GM23248 (cell line): ENCODE measurements around the gene FSTL4. TPM values are rescaled to one million over a fixed set of nuclear protein-coding genes. Genes with fewer than 3 reads are reported as not detected.

Experiments
- DNase-seq: peaks from one replicate; pipeline ENCODE4 v3.0.0-alpha.2; 2015
- H2AFZ ChIP-seq: fragments of 200-600 bp; sonication (generic); 2 replicates; pipeline ENCODE4 v1.6.1; 2016; ENCODE audit warnings: antibody characterized with exemption
- H3F3A ChIP-seq: fragments of 200-600 bp; sonication (generic); 2 replicates; pipeline ENCODE4 v1.6.1; 2016; ENCODE audit warnings: mild to moderate bottlenecking, antibody characterized with exemption, mixed run types; ENCODE audit not compliant: insufficient read depth
- H3K27ac ChIP-seq: fragments of 200-600 bp; sonication (generic); 2 replicates; pipeline ENCODE4 v1.5.1; 2016; ENCODE audit warnings: mild to moderate bottlenecking
- H3K27me3 ChIP-seq: fragments of 200-600 bp; sonication (generic); replicated peaks from 2 replicates; pipeline ENCODE4 v1.6.1; 2016; ENCODE audit warnings: mild to moderate bottlenecking; ENCODE audit not compliant: insufficient read depth
- H3K36me3 ChIP-seq: fragments of 200-600 bp; sonication (generic); 2 replicates; pipeline ENCODE4 v1.6.1; 2016; ENCODE audit warnings: low read depth, mild to moderate bottlenecking
- H3K4me1 ChIP-seq: fragments of 200-600 bp; sonication (generic); 2 replicates; pipeline ENCODE4 v1.6.1; 2016; ENCODE audit warnings: mild to moderate bottlenecking; ENCODE audit not compliant: insufficient read depth
- H3K4me2 ChIP-seq: fragments of 200-600 bp; sonication (generic); one replicate; pipeline ENCODE4 v1.6.1; 2016; ENCODE audit warnings: mild to moderate bottlenecking; ENCODE audit not compliant: unreplicated experiment
- H3K4me3 ChIP-seq: fragments of 200-600 bp; sonication (generic); 2 replicates; pipeline ENCODE4 v1.5.1; 2016; ENCODE audit warnings: mild to moderate bottlenecking
- H3K79me2 ChIP-seq: fragments of 200-600 bp; sonication (generic); 2 replicates; pipeline ENCODE4 v1.6.1; 2016; ENCODE audit warnings: mild to moderate bottlenecking; ENCODE audit not compliant: insufficient read depth
- H3K9ac ChIP-seq: fragments of 200-600 bp; sonication (generic); 2 replicates; pipeline ENCODE4 v1.6.1; 2016; ENCODE audit warnings: mild to moderate bottlenecking
- H3K9me2 ChIP-seq: fragments of 200-600 bp; sonication (generic); 2 replicates; pipeline ENCODE4 v1.6.1; 2016; ENCODE audit warnings: mixed run types, mild to moderate bottlenecking, moderate library complexity; ENCODE audit not compliant: insufficient read depth
- H3K9me3 ChIP-seq: fragments of 200-600 bp; sonication (generic); one replicate; pipeline ENCODE4 v1.6.1; 2017; ENCODE audit warnings: low read depth
- H4K20me1 ChIP-seq: fragments of 200-600 bp; sonication (generic); 2 replicates; pipeline ENCODE4 v1.6.0; 2016; ENCODE audit not compliant: insufficient read depth
- EZH2 ChIP-seq: fragments of 200-600 bp; sonication (generic); IDR thresholded peaks from 2 replicates; pipeline ENCODE4 v1.6.1; 2018; ENCODE audit warnings: antibody characterized with exemption, mild to moderate bottlenecking; ENCODE audit not compliant: insufficient read depth, poor library complexity, severe bottlenecking
- EZH2phosphoT487 ChIP-seq: fragments of 200-600 bp; sonication (generic); IDR thresholded peaks from 2 replicates; pipeline ENCODE4 v1.6.1; 2018; ENCODE audit warnings: antibody characterized with exemption, moderate library complexity, mild to moderate bottlenecking, low read depth; ENCODE audit not compliant: insufficient read depth
- WGBS, 2 experiments: methylation state at CpG; one replicate each; pipeline ENCODE4 v1.1.6; 2015 to 2017; ENCODE audit warnings: low lambda C conversion rate in 2 of 2, low coverage in 1 of 2; ENCODE audit errors: missing lambda C conversion rate in 2 of 2; 5-methylcytosine and 5-hydroxymethylcytosine counted together
- in situ Hi-C: fragments of 300-500 bp; cut with MboI; formaldehyde crosslinking; loops from 2 replicates; pipeline ENCODE4 v1.15.0; 2020
- polyA plus RNA-seq: library from polyadenylated mRNA; unstranded; fragments of >200 nt; fragmentation: Nextera tagmentation; extraction: Ambion mirVana; gene quantifications from 2 replicates; pipeline ENCODE4 v1.2.1, GENCODE V29; 2016
- total RNA-seq: library from RNA; depleted of rRNA; stranded (reverse); fragments of >200 nt; shearing (Covaris generic); gene quantifications from 2 replicates; pipeline ENCODE4 v1.2.3, GENCODE V29; 2014

Gene FSTL4
- total and polyA plus RNA-seq, 2 experiments from 2014 or later, result not detected

- TF ChIP-seq EZH2, result no peak
- no peak for TF ChIP-seq EZH2phosphoT487
- Histone ChIP-seq H2AFZ (no peak overlapping the region), H3K27ac (no peak overlapping the region), H3K36me3 (no peaks in the 10 kb centered on the region), H3F3A (no peaks in the 10 kb centered on the region), H4K20me1 (no peaks in the 10 kb centered on the region), H3K79me2 (no peaks in the 10 kb centered on the region), H3K4me2 (no peak overlapping the region), H3K9me2 (no peaks in the 10 kb centered on the region), H3K4me1 (no peaks in the 10 kb centered on the region), H3K4me3 (no peak overlapping the region), H3K9ac (no peak overlapping the region), H3K9me3 (no peaks in the 10 kb centered on the region), H3K27me3 (no peaks in the 10 kb centered on the region; the same call in 1 of the 2 replicates)
- WGBS, 2 experiments, result 72 to 73% methylated on average over 3 of the region's 3 CpGs
- in situ Hi-C loops, result no loop called here
- DNase-seq, result peak; percentile 28
Observed at GRCh38 chr5:133287500-133287899, 324.8 kb downstream of the FSTL4 start.

DNA sequence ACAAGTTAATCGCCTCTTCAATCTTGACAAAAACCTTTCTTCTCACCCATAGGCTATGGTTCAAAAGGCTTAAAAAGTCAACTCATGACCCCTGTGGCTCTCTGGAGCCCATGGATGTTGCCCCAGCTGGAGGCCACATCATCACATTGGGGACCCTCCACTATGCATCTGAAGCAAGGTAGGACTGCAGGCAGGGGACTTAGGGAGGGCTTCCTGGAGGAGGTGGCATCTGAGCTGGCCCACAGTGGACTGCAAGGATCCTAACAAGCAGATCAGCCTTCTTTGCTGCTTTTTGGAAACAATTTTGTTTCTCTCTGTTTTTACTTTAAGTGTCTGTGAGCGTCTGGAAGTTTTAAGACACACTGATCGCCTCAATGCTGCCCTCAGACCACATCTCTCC lies 325.9 kb downstream of the FSTL4 start:
- H3K36me3 ChIP-seq, result no peaks in the 10 kb centered on the region
- no peaks in the 10 kb centered on the region for H4K20me1 ChIP-seq
- 88 to 89% methylated on average over 3 of the region's 3 CpGs for WGBS, 2 experiments
- DNase-seq, result no peak
- H3K79me2 ChIP-seq, result no peaks in the 10 kb centered on the region
- no peaks in the 10 kb centered on the region for H3F3A ChIP-seq
- H3K27me3 ChIP-seq, result no peaks in the 10 kb centered on the region; the same call in 1 of the 2 replicates
- no peaks in the 10 kb centered on the region for H3K9me2 ChIP-seq
- H3K4me3 ChIP-seq, result no peak overlapping the region
- no peak overlapping the region for H3K4me2 ChIP-seq
- H3K9me3 ChIP-seq, result no peaks in the 10 kb centered on the region
- H3K27ac ChIP-seq, result no peak overlapping the region
- H2AFZ ChIP-seq, result no peak overlapping the region
- in situ Hi-C loops, result no loop called here
- no peak overlapping the region for H3K9ac ChIP-seq
- TF ChIP-seq EZH2phosphoT487 (no peak), EZH2 (no peak)
- no peaks in the 10 kb centered on the region for H3K4me1 ChIP-seq

GRCh38 chr5:133285583-133286021 lies 326.7 kb downstream of the FSTL4 start:
- Histone ChIP-seq H3K79me2 (no peaks in the 10 kb centered on the region), H3K4me2 (no peak overlapping the region), H3K9me3 (no peaks in the 10 kb centered on the region), H3K9ac (no peak overlapping the region), H3K27me3 (no peaks in the 10 kb centered on the region; the same call in 1 of the 2 replicates), H3K4me3 (no peak overlapping the region), H3K27ac (no peak overlapping the region), H4K20me1 (no peaks in the 10 kb centered on the region), H3F3A (no peaks in the 10 kb centered on the region), H2AFZ (no peak overlapping the region), H3K4me1 (no peaks in the 10 kb centered on the region), H3K36me3 (no peaks in the 10 kb centered on the region), H3K9me2 (no peaks in the 10 kb centered on the region)
- DNase-seq, result peak; percentile 50
- in situ Hi-C loops, result no loop called here
- no peak for TF ChIP-seq EZH2
- no peak for TF ChIP-seq EZH2phosphoT487
- 25 to 29% methylated on average over 7 of the region's 7 CpGs for WGBS, 2 experiments

DNA sequence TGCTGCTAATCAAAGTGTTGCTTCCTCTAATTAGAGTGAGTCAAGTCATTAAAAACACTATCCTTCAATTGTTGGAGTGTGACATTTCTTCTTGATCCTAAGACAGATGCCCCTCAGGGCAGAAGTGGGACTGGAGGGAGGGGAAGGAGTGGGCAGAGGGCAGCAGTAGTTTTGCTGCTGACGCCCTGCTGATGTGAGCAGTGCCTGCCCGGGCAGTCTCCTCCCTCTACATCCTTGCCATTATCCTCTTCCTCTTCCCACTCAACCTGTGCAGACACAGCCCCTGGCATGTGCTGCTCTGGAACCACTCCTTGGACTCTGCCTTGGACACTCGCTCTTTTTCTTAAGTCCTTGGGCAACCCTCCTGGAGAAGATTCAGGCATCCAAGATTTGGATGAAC lies 328.0 kb downstream of the FSTL4 start:
- no peak overlapping the region for H3K9ac ChIP-seq
- no peaks in the 10 kb centered on the region for H3K36me3 ChIP-seq
- no peaks in the 10 kb centered on the region for H3K79me2 ChIP-seq
- no peaks in the 10 kb centered on the region for H3K9me2 ChIP-seq
- no peaks in the 10 kb centered on the region for H3K9me3 ChIP-seq
- no peaks in the 10 kb centered on the region for H4K20me1 ChIP-seq
- TF ChIP-seq EZH2phosphoT487, result no peak
- H3K27ac ChIP-seq, result no peak overlapping the region
- WGBS, 2 experiments, result 20 to 33% methylated on average over 3 of the region's 3 CpGs
- in situ Hi-C loops, result no loop called here
- no peak overlapping the region for H2AFZ ChIP-seq
- DNase-seq, result no peak
- H3K4me1 ChIP-seq, result no peaks in the 10 kb centered on the region
- H3K27me3 ChIP-seq, result no peaks in the 10 kb centered on the region; the same call in 1 of the 2 replicates
- H3F3A ChIP-seq, result no peaks in the 10 kb centered on the region
- no peak overlapping the region for H3K4me2 ChIP-seq
- H3K4me3 ChIP-seq, result no peak overlapping the region

DNA sequence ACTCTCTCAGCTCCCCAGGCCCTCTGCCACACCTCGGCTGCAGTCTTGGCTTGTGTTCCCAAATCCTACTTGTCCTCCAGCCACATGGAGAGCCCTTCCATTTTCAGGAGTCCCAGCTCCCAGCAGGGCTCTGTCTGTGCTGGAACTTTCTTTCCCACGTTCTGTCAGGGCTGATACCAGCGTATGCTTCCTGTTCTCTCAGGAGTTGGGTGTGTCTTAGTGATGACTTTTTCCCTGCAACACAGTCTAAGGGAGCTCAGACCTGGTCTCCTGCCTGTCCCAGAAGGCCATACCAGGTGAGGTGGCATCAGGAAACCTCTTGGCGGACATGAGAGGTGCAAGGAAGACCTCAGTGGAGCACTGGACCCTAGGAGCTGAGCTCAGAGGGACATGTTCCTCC lies 334.0 kb downstream of the FSTL4 start:
- H3K9ac ChIP-seq, result no peak overlapping the region
- no peaks in the 10 kb centered on the region for H3K79me2 ChIP-seq
- H3K4me3 ChIP-seq, result no peak overlapping the region
- no peak for DNase-seq
- no peaks in the 10 kb centered on the region for H3K27me3 ChIP-seq
- H2AFZ ChIP-seq, result no peak overlapping the region
- no peak for TF ChIP-seq EZH2phosphoT487
- TF ChIP-seq EZH2, result no peak
- in situ Hi-C loops, result no loop called here
- no peaks in the 10 kb centered on the region for H3K9me3 ChIP-seq
- no peak overlapping the region for H3K27ac ChIP-seq
- H3F3A ChIP-seq, result peaks cover 7% of the 10 kb centered on the region; the same call in 1 of the 2 replicates
- no peaks in the 10 kb centered on the region for H4K20me1 ChIP-seq
- WGBS, 2 experiments, result 34 to 38% methylated on average over 4 of the region's 4 CpGs
- no peaks in the 10 kb centered on the region for H3K9me2 ChIP-seq
- no peak overlapping the region for H3K4me2 ChIP-seq
- no peaks in the 10 kb centered on the region for H3K36me3 ChIP-seq
- H3K4me1 ChIP-seq, result no peaks in the 10 kb centered on the region; the same call in 1 of the 2 replicates
